ENCODE results near the gene KHNYN.

The KHNYN gene

DNA sequence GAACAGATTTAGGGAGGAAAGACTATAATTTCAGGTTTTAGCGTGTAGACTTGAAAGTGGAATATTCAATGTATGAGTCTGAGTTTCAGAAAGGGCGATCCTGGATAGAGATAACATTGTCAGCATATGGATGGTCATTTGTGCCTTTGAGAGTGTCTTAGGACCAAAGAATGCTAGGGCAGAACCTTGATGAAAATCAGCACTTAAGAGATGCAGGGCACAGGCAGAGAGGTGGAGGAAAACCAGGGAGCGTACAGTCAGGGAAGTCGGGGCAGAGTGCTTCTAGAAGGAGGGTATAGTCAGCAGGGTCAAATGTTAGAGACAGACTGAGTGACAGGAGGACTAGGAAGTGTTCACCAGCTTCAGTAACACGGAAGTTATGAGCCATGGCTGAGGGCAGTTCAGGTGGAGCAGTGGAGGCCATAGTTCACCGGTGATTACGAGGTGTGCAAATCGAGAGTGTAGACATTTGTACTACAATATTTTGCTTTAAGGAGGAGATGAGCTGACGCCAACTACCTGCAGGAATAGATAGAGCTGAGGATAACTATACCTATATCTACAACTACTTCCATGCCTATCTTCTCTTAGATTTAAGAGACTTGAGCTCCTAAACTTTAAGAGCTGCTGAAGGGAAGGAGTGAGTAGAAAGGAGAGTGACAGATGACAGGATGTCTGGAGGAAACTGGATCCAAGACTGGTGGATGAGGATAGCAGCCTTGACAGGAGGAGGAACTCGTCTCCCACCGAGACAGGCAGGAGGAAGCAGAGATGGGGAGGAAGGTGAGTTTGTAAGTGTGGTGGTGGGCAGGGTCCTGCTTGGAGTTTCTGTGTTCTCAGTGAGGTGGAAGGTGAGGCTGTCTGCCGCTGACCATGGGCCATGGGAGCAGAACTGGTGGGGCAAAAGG, 6.8 kb upstream of the KHNYN start:
- no peak for DNase-seq (ENCODE audit: low read depth)

DNA sequence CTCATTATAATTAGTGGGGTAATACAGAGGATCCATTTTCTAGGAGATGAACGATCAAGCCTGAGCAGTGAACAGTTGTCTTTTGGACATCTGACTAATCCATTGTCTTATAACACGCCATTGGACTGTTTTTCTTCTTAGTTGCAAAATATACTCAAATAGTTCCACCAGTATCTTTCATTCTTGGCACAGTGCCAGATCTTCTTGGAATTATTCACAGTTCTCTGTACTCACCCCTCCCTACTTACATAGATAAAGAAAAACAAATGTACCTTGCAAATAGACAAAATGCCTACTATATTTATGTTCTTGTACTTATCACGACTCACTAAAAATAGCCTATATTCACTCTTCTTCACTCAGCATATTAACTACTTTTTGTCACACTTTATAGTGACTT, 4.0 kb upstream of the KHNYN start:
- peak; percentile 78 for DNase-seq (ENCODE audit: low read depth)

DNA sequence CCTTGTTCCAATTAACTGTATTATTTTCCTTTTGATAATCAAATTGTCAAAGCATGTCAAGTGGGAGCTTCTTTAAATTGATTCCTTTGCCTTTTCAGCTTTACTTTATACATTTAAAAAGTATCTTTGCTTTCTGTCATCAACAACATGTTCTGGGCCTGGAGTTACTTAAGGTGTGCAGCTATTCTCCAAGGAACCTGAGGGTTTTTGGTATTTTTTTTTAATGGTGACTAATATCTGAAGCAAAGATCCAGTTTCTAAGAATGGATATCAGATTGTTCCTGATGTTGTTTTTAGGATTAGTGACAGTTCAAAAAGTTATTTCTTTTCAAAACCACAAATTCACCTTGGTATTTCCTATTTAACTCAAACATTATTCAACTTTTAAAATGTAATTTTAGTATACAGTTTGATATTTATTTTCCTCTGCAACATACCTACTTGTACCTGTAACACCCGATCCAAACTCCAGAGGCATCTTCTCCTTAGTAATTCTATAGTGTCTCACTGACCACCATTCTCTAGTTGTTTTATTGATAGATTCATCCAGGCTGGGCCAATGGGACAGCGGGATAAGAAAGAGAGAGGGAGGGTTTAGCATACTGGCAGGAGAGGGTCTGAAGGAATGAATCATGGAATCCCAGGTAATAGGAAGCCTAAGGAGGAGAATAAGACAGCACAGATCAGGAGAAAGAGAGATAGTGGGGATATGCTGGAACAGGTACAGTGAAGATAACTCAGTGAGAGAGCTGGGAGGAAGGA, 3.4 kb upstream of the KHNYN start:
- DNase-seq (ENCODE audit: low read depth), result no peak

DNA sequence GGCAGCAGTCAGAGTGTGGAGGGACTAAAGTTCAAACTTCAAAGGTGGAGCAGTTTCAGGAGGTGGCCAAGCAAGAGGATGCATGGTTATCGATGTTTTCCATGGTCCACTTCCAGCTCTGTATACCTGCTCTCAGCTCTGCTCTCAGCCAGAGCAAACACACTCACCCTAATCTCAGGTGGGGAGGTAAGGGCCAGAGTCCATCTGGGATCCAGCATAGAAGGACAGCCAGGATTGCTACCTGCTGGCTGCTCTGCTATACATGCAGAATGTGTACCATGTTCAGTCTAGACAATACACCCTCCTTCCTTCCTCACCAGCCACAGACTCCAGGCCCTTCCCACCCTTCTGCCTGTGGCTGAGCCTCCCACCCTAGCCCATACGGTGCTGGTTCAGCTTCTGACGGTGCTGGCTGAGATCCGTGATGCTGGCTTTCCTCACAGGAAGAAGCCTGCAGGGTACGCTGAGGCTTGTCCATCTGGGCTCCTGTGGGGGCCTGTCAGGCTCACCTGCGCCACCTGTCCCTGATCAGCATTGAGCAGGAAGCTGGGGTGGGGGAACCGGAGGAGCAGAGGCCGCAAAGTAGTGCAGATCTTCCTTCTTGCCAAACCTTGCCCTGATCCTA, 2.7 kb upstream of the KHNYN start:
- DNase-seq (ENCODE audit: low read depth), result no peak

DNA sequence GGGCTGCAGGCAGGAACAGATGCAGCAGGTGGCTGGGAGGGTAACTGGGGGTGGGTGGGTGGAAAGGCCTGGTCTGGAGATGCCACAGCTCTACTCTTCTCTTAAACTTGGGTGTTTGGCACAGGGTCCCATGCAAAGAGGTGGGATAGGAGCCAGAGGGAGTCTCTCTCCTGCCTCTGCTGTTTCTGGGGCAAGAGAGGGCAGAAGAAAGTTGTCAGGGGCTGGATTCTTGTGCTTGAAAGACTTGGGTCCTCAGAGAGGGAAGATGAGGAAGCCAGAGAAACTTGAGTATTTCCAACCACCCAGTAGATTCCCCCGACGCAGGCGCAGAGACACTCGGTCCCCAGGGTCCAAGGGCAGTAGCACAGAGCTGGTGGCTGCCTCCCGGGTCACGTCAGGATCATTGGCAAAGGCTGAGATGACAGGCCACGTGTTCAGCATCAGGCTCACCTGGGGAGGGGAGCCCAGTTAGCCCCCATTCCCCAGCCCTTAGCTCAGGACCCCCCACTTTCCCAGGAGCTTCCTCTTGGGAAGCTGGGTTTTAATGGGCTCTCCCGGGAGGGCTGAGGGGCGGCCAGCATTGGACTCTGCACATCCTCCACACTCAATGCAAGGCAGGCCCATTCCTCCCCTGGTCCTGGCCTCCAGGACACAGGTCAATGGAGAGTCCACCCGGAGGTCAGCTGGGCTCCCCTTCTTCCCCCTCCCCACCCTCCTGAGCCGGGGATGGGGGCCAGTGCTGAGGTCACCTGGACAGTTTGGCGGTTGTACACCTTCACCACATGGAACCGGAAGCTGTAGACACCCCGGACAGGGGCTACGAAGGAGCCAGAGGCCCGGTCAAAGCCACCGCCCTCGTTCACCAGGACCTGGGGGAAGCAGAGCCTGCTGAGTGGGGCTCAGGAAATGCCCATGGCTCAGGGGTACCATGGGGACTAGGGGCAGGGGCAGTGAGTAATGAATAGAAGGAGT, 1.9 kb upstream of the KHNYN start:
- DNase-seq (ENCODE audit: low read depth), result no peak

DNA sequence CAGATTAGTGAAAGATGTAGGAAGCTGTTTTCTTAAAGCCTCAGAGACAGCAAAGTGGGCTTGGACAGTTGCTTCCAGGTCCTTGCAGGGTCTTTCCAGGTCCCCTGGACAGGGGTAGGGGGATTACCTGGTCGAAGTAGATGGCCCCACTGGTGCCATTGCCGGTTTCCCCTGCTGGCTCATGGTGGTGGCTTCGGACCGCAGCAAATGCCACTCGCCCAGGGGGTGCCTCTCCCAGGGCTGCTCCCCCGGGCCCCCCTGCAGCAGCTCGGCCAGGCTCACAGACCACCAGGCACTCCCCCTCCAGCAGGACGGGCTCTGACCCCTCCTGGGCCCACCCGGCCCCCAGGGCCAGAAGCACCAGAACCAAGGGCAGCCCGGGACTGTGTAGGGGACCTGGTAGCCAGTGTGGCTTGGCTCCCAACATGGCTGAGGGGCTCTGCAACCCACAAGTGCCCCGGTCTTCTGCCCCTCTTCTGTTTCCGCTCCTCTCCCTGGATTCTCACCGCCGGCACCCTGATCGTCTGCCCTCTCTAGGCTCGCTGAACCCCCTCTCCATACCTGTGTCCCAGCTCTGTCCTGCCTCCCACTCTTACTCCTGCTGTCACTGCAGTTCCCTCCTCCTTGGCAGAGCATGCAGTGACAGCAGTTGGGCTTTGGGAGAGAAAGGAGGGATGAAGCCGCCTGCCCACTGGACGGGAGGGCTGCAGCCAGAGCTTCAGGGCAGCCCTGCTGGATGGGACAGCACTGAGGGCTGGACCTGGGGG, 943 bp upstream of the KHNYN start:
- no peak for DNase-seq (ENCODE audit: low read depth)

DNA sequence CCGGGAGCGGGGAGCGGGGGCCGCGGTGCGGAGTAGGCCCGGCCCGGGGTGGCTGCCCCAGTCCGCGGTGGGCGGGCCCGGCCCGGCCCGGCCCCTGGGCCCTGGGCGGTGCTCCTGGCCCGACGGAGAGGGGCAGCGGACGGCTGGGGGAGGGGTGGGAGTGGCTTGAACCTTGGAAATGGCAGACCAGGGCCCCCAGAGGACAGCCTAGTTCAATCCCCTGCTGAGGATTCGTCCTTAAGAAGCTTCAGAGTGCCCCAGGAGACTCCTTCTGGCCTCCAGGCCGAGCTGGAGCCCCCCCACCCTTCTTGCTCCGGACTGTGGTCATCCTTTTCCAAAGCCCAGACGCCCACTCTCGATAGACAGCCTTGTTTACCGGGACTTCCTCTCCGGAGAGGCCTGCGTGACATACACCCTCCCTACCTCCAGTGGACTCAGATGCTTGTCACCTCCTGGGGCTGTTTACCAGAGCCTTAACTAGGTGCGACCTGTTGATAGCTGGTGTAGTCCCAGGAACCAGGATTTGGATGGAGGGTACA, 458 bp downstream of the KHNYN start:
- DNase-seq (ENCODE audit: low read depth), result peak; percentile 86

DNA sequence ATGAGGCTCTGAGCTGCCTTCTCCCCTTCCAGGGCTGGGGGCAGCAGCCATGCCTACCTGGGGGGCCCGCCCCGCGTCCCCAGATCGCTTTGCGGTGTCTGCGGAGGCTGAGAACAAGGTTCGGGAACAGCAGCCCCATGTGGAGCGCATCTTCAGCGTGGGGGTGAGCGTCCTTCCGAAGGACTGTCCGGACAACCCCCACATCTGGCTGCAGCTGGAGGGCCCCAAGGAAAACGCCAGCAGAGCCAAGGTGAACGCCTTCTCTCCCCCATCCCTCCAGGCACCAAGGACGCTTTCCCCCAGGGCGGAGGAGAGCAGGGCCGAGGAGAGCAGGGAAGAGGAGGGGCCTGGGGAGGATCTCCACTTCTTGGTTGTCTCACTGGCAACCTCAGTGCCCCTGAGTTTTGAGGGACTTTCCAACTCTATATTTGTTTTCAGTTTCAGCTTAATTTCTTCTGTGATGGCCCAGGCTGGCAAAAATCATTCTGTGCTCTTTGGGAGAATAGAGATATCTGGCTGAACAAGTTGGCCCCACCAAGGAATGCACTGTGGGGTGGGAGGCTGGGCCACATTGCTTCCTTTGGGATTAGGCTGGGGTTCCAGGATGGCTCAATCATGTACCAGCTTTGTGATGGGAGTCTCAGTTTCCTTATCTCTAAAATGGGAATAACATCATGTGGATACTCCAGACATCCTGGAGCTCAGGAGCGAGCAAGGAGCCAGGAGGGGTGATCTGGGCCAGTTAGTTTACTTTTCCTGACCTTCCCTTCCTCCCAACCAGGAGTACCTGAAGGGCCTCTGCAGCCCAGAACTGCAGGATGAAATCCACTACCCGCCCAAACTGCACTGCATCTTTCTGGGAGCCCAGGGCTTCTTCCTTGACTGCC, 1.2 kb downstream of the KHNYN start:
- peak; percentile 70 for DNase-seq (ENCODE audit: low read depth)

DNA sequence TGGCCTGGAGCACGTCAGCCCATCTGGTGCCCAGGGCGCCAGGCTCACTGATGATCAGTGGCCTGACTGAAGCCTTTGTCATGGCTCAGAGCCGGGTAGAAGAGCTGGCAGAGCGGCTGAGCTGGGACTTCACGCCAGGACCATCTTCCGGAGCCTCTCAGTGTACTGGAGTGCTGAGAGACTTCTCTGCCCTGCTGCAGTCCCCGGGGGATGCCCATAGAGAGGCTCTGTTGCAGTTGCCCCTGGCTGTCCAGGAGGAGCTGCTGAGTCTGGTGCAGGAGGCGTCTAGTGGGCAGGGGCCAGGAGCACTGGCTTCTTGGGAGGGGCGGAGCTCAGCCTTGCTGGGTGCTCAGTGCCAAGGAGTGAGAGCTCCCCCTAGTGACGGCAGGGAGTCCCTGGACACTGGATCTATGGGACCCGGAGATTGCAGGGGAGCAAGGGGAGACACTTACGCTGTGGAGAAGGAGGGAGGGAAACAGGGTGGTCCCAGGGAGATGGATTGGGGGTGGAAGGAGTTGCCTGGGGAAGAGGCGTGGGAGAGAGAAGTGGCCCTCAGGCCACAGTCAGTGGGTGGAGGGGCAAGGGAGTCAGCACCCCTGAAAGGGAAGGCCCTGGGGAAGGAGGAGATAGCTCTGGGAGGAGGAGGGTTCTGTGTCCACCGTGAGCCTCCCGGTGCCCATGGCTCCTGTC, 2.0 kb downstream of the KHNYN start:
- DNase-seq (ENCODE audit: low read depth), result peak; percentile 93

DNA sequence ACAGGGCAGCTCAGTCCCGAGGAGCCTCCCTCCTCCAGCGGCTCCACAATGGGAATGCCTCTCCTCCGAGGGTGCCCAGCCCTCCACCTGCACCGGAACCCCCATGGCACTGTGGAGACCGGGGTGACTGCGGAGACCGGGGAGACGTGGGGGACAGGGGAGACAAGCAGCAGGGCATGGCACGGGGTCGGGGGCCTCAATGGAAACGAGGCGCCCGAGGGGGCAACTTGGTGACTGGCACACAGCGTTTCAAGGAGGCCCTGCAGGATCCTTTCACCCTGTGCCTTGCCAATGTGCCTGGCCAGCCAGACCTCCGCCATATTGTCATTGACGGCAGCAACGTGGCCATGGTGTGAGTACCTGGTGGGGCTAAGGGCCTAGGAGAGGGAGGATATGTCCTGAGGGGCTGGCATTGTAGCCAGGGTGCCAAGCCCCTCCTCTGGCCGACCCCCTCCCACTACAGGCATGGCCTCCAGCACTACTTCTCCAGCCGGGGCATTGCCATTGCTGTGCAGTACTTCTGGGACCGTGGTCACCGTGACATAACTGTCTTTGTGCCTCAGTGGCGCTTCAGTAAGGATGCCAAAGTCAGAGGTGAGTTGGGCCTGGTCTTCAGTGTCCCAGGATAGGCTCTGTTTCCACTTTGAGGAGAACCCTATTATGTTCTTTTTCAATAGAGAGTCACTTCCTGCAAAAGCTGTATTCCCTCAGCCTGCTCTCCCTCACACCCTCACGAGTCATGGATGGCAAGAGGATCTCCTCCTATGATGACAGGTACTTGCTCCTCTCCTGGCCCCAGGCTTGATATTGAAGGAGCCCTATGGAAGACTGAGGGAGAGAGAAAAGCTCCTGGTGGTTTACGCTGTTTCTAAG, 2.7 kb downstream of the KHNYN start:
- DNase-seq (ENCODE audit: low read depth), result no peak

DNA sequence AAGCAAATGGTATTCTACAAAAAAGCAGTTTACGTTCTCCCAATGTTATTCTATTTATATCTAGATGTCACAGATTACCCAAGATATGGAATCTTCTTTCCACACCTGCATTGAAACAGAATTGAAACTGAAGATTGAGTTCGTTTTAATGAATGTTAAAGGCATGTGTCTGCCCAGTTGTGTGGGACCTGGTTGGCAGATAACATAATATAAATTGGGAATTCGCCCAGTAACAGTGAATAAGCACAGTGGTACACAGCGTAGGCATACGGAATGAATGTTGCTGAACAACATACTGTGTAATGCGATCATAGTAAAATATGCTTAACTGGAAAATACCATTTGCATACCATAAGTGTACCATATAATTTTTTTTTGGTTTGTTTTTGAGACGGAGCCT, 4.3 kb downstream of the KHNYN start:
- no peak for DNase-seq (ENCODE audit: low read depth)

DNA sequence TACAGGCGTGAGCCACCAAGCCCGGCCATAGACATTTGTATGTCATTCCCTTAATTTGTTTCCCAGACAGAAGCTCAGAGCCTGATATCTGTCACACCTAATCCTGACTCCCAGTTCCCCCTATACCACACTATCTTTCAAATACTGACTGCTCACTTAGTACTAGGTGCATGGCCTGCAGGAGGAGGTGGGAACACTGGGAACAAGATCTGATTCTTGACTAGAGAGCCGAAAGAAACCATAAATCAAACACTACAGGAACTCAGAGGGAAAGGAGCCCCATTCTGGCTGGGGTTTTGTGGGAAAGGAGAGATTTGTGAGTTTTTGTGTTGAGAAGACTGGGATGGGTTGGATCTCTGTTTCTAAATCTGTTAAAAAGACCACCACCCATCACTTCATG, 4.9 kb downstream of the KHNYN start:
- no peak for DNase-seq (ENCODE audit: low read depth)

DNA sequence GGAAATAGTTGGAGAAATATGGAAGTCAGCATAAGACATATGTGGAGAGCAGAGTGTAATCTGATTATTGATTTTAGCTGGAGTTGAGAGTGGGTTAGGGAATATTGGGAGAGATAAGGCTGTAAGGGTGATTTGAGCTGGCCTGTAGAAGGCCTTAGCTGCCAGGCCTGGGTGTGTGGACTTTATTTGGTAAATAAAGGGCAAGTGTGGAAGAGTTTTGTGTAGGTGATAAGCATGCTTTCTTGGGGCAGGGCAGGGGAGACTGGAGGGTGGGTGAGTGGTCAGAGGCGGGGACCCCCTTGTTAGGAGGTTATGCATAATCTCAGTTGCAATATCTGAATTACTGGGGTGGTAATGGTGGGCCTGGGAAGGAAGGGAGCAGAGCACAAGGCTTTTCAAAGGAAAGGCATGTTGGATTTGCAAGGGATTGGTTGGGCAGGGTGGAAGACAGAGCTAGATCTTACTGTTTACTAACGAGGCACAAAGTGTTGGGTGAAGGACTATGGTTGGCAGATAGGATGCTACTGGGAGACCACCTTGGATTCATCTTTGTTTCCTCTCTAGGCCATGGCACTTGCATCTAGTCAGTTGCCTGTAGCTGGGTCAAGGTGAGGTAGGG, 5.5 kb downstream of the KHNYN start:
- DNase-seq (ENCODE audit: low read depth), result no peak

DNA sequence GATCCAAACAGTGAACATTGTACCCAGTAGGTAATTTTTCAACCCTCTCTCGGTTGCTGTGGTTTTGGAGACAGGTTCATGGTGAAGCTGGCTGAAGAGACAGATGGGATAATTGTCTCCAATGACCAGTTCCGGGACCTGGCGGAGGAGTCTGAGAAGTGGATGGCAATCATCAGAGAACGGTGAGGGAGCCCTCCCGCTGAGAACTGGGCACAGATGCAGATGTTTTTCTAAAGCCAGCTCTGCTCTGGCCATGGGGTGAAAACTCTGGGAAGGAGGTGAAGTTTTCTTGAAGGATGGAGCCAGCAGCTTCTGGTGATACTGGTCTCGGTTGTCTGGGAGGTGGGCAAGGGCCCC, 6.2 kb downstream of the KHNYN start:
- no peak for DNase-seq (ENCODE audit: low read depth)

DNA sequence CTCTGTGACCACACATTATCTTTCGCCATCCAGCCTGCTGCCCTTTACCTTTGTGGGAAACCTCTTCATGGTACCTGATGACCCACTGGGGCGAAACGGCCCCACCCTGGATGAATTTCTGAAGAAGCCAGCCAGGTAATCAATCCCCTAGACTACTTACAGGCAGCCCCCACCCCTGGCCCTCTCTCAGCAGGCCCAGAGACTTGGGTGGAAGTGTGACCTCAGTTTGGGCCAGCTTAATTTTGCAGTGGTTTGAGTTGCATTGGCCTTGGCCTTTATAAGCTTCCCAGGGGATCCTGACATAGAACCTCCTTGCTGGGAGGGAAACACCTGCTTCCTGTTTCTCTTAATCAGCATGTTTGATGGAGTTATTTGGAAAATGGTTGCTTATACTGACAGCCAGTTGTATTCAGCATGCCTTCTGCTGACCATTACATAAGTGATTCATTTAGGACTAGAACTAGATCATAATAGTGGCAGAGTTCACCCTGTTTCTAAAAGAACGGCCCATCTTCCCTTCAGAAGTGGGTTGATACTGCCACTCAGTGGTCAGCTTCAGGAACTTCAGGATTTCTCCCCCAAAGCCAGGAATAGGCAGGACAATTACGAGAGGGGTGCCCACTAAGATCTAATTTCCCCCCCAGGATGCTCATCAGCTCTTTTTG, 6.7 kb downstream of the KHNYN start:
- peak; percentile 82 for DNase-seq (ENCODE audit: low read depth)

DNA sequence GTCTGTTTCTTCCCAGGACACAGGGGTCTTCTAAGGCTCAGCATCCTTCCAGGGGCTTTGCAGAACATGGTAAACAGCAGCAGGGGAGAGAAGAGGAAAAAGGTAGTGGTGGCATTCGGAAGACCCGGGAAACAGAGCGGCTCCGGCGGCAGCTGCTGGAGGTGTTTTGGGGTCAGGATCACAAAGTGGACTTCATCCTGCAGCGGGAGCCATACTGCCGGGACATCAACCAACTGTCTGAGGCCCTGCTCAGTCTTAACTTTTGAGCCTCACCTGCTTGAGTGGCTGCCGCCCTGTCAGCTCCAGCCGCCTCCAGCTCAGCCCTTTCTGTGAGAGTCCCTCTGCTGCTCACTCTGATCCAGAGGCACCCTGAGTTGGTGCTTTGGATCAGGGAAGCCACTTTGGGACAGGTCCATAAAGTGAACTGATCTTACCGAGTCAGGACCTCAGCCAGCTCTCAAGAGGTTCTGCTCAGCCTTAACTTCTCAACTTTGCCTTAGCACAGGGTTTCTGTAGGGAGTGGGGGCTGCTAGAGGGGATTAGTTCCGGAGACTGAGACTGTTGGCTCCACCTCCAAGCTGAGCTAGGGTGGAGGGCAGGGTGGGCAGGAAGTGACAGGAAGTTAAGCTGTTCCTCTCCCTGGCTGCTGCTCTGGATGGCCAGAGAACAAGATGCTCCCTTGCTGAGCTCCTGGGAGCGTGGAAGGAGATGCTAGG, 7.4 kb downstream of the KHNYN start:
- DNase-seq (ENCODE audit: low read depth), result no peak

DNA sequence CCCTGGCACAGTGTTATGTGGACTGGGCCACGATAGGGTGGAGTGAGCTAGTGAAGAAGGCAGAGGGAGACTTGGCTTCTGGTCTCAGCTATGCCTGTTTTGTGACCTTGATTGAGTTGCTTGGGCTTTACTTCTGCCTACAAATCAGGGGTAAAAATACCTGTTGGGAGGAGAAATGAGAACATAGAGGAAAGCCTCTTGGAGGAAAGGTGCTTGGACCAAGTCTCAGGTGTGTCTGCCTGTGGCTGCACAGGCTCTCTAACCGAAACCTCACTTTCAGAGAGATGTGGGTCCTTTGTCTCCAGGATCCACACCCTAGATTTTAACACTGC, 7.9 kb downstream of the KHNYN start:
- DNase-seq (ENCODE audit: low read depth), result no peak

Measured in EH (cell line).